Lower lobe of right lung (tissue), 2 donors: ENCODE measurements around the gene PA2G4. TPM values are rescaled to one million over a fixed set of nuclear protein-coding genes. Genes with fewer than 3 reads are reported as not detected.
A peak's percentile ranks its signal among the peaks of the same experiment; 100 is the strongest.

Experiments
- ATAC-seq, 2 donors: fragments of 200-7000 bp; cut with Tn5 transposase; one replicate each; pipeline ENCODE4 v1.9.1; 2020 to 2022; ENCODE audit warnings: mild to moderate bottlenecking in 2 of 2, moderate library complexity in 2 of 2
- DNase-seq: peaks from one replicate; pipeline ENCODE4 v3.0.0-alpha.2; 2020
- H3K27ac ChIP-seq: fragments of 200-600 bp; one replicate; pipeline ENCODE4 v1.8.0; 2022
- H3K27me3 ChIP-seq: fragments of 200-600 bp; one replicate; pipeline ENCODE4 v1.8.0; 2022; ENCODE audit warnings: low read depth
- H3K36me3 ChIP-seq: fragments of 200-600 bp; one replicate; pipeline ENCODE4 v1.8.0; 2022; ENCODE audit warnings: mild to moderate bottlenecking
- H3K4me1 ChIP-seq: fragments of 200-600 bp; one replicate; pipeline ENCODE4 v1.8.0; 2022
- H3K4me3 ChIP-seq: fragments of 200-600 bp; one replicate; pipeline ENCODE4 v1.8.0; 2022; ENCODE audit warnings: mild to moderate bottlenecking
- H3K9me3 ChIP-seq: fragments of 200-600 bp; one replicate; pipeline ENCODE4 v1.8.0; 2022
- CTCF ChIP-seq: fragments of 200-600 bp; IDR thresholded peaks from one replicate; pipeline ENCODE4 v1.8.0; 2022; ENCODE audit warnings: antibody characterized with exemption, mild to moderate bottlenecking
- intact Hi-C: fragments of 100-400 bp; cut with DNase I; formaldehyde crosslinking; loops from one replicate; pipeline ENCODE4 v1.11.0; 2022
- total RNA-seq: library from RNA; stranded (reverse); fragmentation: NEBNext Ultra II Directional; extraction: Animal tissue kit (Norgen Biotek cat#: 25700); gene quantifications from one replicate; pipeline ENCODE4 v1.2.1, GENCODE V29; 2021
- donor health status: DM: no; HTN: yes; CAD: no; lungs with severe emphysema.

PA2G4 gene
- total RNA-seq, 1 donor from 2014 or later: 69.4 TPM

GRCh38 chr12:56160193-56160763, 55.9 kb downstream of the PA2G4 start:
- no peak for ATAC-seq
- no peak for TF ChIP-seq CTCF
- Histone ChIP-seq H3K4me3 (peak overlapping the region; percentile 88), H3K27ac (peak overlapping the region; percentile 96), H3K36me3 (peaks cover 60% of the 10 kb centered on the region), H3K27me3 (no peaks in the 10 kb centered on the region), H3K9me3 (no peaks in the 10 kb centered on the region), H3K4me1 (peaks cover 50% of the 10 kb centered on the region)
- intact Hi-C loops: no loop called here
- no peak for DNase-seq

GRCh38 chr12:56160894-56161689, 56.7 kb downstream of the PA2G4 start:
- Histone ChIP-seq H3K27ac (peak overlapping the region; percentile 96), H3K4me1 (peaks cover 50% of the 10 kb centered on the region), H3K4me3 (peak overlapping the region; percentile 88), H3K9me3 (no peaks in the 10 kb centered on the region), H3K36me3 (peaks cover 68% of the 10 kb centered on the region), H3K27me3 (no peaks in the 10 kb centered on the region)
- TF ChIP-seq CTCF: no peak
- no peak for ATAC-seq
- intact Hi-C loops: no loop called here
- no peak for DNase-seq

DNA sequence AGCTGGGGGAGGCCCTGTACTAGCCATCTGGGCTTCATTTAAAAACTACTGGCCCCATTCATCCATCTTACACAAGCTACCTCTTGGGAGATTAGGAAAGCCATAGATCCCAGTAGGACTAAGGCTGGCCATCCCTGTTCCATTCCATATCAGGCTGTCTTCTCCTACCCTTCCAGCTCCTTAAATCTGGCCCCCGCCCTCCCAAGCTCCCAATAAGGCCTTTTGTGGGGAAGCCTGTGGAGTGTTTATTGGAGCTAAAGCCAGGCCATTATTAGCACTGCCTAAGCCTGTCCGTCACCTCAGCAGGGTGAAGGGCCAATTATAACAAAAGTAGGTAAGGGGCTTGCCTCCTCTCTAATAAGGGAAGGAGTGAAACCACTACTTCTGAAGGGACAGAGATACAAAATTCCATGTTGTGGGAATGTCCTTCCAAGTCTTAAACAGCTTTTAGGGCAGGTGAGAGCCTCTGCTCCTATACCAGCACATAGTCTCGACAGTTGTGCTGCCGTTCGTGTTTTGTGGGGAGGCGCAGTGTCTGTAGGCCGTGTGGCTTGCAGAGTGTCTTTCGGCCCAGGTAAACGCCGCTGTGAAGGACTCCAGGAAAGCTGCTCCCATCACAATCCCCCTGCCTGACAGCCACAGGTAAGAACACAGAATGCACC, 57.5 kb downstream of the PA2G4 start:
- H3K4me1 ChIP-seq: peaks cover 46% of the 10 kb centered on the region
- intact Hi-C loops: no loop called here
- H3K27ac ChIP-seq: peak overlapping the region; percentile 96
- H3K27me3 ChIP-seq: no peaks in the 10 kb centered on the region
- H3K9me3 ChIP-seq: no peaks in the 10 kb centered on the region
- peaks cover 75% of the 10 kb centered on the region for H3K36me3 ChIP-seq
- peak overlapping the region; percentile 1 for H3K4me3 ChIP-seq
- no peak for TF ChIP-seq CTCF
- DNase-seq (no peak), ATAC-seq (no peak)

DNA sequence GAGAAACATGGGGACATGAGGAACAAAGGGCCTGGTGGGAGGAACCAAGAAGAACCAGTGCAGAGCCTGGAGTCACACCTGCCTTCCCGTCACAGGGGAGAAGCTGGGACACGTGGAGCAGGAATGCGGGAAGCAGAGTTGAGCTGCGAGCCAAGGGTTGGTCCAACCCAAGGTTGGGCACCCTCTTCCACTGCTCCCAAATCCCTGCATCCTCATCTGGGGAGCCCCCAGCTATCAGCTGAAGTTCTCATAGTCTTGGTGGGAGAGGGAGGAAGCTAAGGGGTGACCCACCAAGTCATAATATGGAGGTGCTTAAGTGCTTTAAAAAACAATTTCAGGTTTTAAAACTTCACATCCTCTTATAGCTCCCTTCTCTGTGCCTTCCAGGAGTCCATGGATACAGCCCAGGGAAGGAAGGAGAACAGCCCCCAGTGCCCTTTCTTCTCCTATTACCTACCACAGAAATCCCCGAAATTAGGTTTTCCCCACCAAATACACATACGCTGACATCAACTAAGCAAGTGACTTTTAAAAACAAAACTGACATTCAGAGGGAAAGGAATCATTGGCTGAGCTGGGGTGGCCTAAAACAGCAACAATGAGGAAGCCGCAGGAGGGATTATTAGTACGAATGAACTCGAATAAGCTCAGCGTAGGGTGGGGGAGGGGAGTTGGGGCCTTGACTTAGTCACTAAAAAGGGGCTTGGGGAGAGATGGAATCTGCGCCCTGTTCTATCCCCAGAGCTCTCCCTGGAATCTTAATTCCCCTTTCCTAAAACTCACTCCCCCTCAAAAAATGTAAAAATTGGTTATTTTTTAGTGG, 58.3 kb downstream of the PA2G4 start:
- no peaks in the 10 kb centered on the region for H3K9me3 ChIP-seq
- H3K4me1 ChIP-seq: peaks cover 39% of the 10 kb centered on the region
- no peaks in the 10 kb centered on the region for H3K27me3 ChIP-seq
- no peak for TF ChIP-seq CTCF
- H3K4me3 ChIP-seq: no peak overlapping the region
- intact Hi-C loops: no loop called here
- ATAC-seq (no peak), DNase-seq (no peak)
- peaks cover 84% of the 10 kb centered on the region for H3K36me3 ChIP-seq
- H3K27ac ChIP-seq: peak overlapping the region; percentile 96

Other genes with a start within 250 kb of the PA2G4 start
- 28.9 TPM for gene PYM1, start 176.7 kb upstream of the PA2G4 start, total RNA-seq
- 35.3 TPM for gene DGKA, start 173.4 kb upstream of the PA2G4 start, total RNA-seq
- gene PMEL, start 138.5 kb upstream of the PA2G4 start, total RNA-seq: 1.2 TPM
- gene CDK2, start 137.7 kb upstream of the PA2G4 start, total RNA-seq: 22.2 TPM
- 138 TPM for gene RAB5B, start 130.5 kb upstream of the PA2G4 start, total RNA-seq
- 23.3 TPM for gene SUOX, start 107.3 kb upstream of the PA2G4 start, total RNA-seq
- 13.1 TPM for gene IKZF4, start 83.5 kb upstream of the PA2G4 start, total RNA-seq
- gene RPS26, start 62.6 kb upstream of the PA2G4 start, total RNA-seq: 77.2 TPM
- 80.5 TPM for gene ERBB3, start 24.4 kb upstream of the PA2G4 start, total RNA-seq
- 2,837 TPM for gene RPL41, start 12.1 kb downstream of the PA2G4 start, total RNA-seq
- gene ZC3H10, start 13.7 kb downstream of the PA2G4 start, total RNA-seq: 12.5 TPM
- 114 TPM for gene ESYT1, start 23.7 kb downstream of the PA2G4 start, total RNA-seq
- gene MYL6B, start 48.0 kb downstream of the PA2G4 start, total RNA-seq: 21.4 TPM
- gene MYL6, start 53.8 kb downstream of the PA2G4 start, total RNA-seq: 1,292 TPM
- gene SMARCC2, start 84.9 kb downstream of the PA2G4 start, total RNA-seq: 115 TPM
- 49.8 TPM for gene RNF41, start 117.4 kb downstream of the PA2G4 start, total RNA-seq
- 20.9 TPM for gene NABP2, start 119.8 kb downstream of the PA2G4 start, total RNA-seq
- gene SLC39A5, start 125.5 kb downstream of the PA2G4 start, total RNA-seq: not detected
- gene ANKRD52, start 153.8 kb downstream of the PA2G4 start, total RNA-seq: 27.8 TPM
- gene COQ10A, start 162.4 kb downstream of the PA2G4 start, total RNA-seq: 12.8 TPM
- 175 TPM for gene CS, start 195.8 kb downstream of the PA2G4 start, total RNA-seq
- 91.5 TPM for gene CNPY2, start 211.4 kb downstream of the PA2G4 start, total RNA-seq
- gene PAN2, start 229.4 kb downstream of the PA2G4 start, total RNA-seq: 93.5 TPM
- 0.56 TPM for gene IL23A, start 234.3 kb downstream of the PA2G4 start, total RNA-seq